Urothelium cell line (cell line): ENCODE data around the gene ST3GAL3.

ENCODE experiments used
- DNase-seq: peaks from one replicate; pipeline ENCODE4 v3.0.0; 2011; ENCODE audit warnings: low spot score, mixed read lengths
- FAIRE-seq: peaks from 2 replicates; lab custom pipeline; 2011; peaks lifted over from hg19 to GRCh38; lab: Jason Lieb, UNC

ST3GAL3 gene

DNA sequence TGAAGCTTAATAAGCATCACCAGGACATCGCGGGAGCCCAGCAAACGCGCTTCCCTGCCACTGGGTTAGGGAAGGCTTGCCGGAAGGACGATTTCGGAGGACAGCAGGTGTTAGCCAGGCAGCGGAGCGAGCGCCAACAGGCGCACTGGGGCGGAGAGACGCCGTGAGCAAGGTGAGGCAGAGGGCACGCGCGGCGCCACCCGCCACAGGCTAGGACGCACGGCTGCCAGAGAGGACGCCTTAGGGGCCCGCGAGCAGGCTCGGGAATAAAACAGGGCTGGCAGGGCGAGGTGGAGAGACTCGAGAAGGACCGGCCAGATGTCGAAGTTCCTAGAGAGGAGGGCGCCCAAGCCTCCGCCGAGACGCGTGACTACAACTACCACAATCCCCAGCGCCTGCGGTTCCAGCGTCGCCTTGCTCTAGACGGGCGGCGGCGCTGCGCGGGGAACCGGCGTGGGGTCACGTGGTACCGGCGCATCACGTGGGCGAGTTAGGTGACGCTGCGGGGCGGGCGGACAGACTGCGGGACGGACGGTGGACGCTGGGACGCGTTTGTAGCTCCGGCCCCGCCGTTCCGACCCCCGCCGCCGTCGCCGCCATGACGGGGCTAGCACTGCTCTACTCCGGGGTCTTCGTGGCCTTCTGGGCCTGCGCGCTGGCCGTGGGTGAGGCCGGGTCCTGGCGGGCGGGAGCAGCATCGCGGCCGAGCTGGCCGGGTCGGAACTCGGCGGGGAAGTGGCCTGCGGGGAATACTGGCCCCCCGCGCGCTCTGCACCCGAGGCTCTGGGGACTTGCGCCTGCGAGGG lies 267.3 kb downstream of the ST3GAL3 start, which contains the start of gene ATP6V0B:
TSS of gene ATP6V0B (plus strand) at position 518 of the 806 bp plus-strand sequence. CDS start at position 599, 81 bp downstream.
- FAIRE-seq = peak; percentile 99
- DNase-seq = peak; percentile 99

DNA sequence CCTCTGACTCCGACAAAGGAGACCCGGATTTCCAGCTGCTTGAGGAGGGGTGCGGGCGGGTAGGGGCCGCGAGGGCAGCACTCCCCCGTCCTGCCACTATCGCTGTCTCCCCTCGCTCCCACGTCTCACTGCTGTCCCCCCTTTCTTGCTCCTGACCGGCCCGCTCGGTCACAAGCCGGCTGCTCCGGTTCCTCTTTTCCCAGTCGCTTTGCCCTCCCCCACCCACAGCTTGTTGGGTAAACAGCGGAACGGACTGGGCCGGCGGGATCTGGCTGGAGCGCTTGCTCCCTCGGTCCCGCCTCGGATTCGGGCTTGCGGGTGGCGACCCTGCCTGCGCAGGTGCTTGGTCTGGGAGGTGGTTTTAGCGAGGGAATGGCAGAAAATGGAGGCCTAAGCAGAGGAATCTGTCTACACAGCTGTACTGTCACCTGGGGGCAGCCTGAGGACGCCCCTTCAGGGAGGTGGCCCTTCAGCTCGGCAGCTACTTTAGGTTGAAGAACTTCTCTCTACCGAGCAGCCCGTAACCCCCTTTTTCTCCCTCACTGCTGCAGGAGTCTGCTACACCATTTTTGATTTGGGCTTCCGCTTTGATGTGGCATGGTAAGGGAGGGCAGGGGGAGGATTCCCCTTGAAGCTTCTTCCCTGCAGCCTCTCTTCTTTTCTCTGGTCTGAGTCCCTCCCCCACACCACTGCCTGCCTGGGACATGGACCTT lies 268.1 kb downstream of the ST3GAL3 start:
- DNase-seq = no peak
- peak; percentile 27 for FAIRE-seq

DNA sequence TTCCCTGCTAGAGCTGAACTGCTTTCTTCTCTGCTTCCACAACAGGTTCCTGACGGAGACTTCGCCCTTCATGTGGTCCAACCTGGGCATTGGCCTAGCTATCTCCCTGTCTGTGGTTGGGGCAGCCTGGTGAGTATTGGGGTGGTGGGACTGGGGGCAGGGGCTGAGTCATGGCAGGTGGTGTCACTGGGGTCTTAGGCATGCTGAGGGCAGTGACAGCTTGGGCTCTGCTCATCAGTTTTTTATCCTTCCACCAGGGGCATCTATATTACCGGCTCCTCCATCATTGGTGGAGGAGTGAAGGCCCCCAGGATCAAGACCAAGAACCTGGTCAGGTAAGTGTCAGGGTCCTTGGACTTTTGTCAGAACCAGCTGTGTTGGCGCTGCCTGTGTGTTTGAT lies 268.7 kb downstream of the ST3GAL3 start:
- FAIRE-seq (no peak), DNase-seq (no peak)

DNA sequence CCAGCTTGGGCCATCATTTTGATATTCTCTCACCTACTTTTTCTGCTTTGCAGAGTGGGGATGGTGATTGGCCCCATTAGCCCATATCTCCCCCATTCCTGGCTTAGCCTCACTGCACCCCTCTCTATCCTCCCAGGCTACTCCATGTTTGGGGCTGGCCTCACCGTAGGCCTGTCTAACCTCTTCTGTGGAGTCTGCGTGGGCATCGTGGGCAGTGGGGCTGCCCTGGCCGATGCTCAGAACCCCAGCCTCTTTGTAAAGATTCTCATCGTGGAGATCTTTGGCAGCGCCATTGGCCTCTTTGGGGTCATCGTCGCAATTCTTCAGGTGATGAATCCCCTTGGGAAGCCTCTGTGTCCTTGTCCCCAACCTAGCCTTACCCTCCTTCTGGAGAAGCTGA lies 269.6 kb downstream of the ST3GAL3 start:
- DNase-seq (no peak), FAIRE-seq (no peak)

DNA sequence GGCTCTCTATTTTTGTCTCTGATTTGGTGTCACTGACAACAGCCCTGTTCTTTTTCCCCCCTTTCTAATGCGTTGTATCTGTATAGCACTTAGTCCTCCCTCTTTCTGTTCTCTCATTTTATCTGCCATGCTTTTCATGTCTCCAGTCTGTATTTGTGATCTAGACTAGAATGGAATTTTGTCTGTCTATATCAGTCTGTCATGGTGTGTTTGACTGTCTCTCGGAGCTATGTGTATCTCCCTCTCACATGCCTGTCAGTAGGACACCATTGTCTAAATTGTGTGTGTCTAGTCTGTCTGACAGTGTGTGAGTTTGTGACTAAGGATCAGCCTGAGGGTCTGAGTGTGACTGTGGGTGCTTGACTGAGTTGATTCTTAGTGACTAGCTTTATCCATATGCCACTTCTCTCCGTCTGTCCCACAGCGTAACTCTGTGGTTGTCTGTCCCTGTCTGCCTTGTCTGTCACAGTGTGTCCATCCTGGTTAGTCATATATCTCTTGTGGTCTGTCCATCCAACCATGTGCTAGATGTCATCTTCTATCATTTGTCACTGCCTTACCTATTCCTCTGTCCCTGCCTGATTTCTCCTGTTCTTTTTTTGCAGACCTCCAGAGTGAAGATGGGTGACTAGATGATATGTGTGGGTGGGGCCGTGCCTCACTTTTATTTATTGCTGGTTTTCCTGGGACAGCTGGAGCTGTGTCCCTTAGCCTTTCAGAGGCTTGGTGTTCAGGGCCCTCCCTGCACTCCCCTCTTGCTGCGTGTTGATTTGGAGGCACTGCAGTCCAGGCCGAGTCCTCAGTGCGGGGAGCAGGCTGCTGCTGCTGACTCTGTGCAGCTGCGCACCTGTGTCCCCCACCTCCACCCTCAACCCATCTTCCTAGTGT lies 270.3 kb downstream of the ST3GAL3 start:
- FAIRE-seq (peak; percentile 62), DNase-seq (no peak)

DNA sequence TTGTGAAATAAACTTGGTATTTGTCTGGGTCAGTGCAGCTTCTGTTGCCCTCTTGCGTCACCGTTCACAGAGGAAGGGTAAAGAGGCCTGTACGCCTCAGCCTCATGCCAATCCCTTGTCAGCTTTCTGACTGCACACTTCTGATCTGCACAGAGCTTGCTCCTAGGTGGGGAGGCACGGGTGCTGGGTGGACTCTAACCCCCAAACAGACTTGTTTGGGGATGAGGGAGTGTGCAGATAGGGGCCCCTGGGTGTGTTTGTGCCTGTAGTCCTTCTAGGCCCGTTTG lies 270.9 kb downstream of the ST3GAL3 start:
- DNase-seq = no peak
- no peak for FAIRE-seq

DNA sequence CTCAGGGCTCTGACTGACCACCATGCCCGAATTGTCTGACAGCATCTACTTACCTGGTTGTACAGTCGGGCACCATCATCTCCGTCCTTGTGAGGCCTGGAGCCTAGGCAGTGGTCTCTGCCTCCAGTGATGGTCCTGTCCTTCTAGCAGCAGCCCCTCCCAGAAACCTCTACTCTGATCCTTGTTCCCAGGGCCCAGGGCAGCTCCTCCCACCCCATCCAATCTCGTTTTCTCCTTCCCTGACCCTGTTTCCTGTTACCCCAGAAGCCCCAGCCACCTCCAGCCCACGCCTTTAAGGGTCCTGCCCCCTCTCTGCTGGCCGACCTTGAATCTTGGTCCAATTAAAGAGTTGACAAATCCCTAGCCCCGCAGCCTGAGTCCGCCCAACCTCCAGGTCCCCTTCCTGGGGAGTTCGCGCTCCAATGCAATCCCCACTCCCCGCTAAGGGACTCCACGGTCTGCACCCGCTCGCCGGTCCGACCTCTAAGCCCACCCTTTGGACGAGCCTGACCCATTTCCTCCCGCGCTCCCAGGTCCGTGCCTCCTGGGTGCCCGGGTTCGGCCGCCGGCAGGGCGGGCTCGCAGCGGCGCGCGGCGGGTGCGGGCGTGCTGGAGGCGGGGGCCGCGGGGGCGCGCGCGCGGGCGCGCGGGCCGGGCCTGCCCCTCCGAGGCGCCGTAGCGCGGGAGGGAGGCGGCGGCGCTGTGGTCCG lies 271.4 kb downstream of the ST3GAL3 start, which contains the start of gene B4GALT2:
TSS of gene B4GALT2 (plus strand) at position 660 of the 710 bp plus-strand sequence. CDS start 1,951 bp downstream, outside the sequence.
- DNase-seq (peak; percentile 93), FAIRE-seq (no peak)

DNA sequence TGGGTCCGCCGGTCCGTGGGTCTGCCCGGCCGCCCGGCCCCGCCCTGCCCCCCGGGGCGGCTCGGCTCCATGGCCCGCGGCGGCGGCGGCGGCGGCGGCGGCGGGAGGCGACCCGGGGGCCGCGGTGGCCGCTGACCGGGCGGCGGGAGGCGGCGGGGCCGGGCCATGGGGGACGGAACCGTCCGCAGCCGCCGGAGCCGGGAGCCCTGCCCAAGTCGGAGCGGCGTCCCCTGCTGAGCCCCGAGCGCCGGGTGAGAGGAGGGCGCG lies 271.9 kb downstream of the ST3GAL3 start:
- DNase-seq (no peak), FAIRE-seq (no peak)

DNA sequence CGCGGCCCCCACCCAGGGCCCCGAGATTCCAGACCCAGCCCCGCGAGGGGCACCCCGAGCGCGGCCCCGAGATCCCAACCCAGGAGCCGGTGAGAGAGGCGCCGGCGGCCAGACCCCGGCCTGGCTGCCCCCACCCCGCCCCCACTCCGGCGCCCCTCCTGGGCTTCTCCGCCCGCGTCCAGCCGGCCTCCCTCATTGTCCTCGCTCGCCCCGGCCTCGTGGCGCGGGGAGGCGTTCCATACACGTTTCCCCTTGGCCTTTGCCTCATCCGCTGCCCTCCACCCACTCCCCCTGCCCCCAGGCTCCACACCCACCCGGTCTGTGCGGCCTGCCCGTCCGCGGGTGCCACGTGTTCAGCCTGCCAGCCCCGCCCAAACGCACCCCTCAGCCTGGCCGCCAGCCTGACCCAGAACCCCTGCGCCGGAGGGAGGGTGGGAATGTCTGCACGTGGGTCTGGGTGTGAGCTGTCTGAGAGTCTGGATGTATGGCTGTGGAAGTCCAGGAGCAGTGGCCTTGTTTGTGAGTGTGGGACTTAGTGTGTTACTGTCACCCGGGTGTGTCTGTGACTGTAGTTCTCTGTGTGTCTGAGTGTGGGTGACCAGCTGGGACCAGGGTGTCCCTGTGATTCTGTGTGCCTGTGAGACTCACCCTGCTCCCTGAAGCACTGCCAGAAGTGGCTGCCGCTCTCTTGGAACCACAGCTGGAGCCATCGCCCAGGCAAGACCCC lies 272.4 kb downstream of the ST3GAL3 start:
- DNase-seq = peak; percentile 65

DNA sequence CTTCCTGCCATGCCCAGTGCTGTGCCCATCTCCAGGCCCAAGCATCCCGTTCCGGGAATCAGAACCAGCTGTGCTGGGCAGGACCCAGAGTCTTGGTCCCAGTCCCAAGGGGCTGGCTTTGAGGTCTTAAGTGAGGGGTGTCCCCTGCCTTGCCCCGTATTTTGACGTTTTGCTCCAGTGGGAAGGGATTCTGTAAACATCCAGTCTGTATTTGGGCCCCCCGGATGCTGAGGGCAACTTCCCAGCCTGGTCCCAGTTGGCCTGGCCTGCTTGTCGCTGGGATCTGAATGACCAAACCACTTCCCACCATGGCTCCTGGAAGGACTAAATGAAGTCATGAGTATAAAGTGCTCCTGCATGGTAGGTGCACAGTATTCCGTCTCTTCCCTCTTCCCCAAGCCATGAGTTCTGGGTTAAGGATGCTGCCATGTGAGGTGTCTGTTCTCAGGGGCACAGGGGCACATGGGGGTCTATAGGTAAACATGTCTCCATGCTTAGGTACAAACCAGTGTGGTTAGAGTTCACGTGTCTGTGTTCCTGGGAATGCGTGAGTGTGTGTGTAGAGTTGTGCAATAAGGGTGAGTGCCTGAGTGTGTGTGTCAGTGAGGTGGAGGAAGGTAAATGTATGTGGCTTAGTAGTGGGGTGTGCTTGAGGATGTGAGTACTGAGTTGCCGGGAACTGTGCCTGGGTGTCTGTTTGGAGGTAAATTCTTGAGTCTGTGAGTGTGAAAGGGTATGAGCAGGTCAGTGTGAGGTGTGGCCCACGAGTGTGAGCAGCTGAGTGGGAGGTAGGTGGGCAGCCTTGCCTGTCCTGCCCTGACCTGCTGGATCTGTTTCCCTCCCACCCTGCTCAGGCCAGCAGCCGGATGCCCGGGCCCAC lies 273.2 kb downstream of the ST3GAL3 start:
- DNase-seq (no peak), FAIRE-seq (peak; percentile 96)

More for the DNA sequence above, 272.4 kb downstream of the ST3GAL3 start:
- peak; percentile 82 for FAIRE-seq
